Measurements from ENCODE around the gene TMEM74B. TPM values are rescaled to one million over a fixed set of nuclear protein-coding genes. Genes with fewer than 3 reads are reported as not detected.

Gene TMEM74B
- total and polyA plus RNA-seq, 10 of the 15 experiments (the other 5 are each of a cell fraction or from before 2014, with no cell fraction given), result 0.07 TPM; not detected in 9

DNA sequence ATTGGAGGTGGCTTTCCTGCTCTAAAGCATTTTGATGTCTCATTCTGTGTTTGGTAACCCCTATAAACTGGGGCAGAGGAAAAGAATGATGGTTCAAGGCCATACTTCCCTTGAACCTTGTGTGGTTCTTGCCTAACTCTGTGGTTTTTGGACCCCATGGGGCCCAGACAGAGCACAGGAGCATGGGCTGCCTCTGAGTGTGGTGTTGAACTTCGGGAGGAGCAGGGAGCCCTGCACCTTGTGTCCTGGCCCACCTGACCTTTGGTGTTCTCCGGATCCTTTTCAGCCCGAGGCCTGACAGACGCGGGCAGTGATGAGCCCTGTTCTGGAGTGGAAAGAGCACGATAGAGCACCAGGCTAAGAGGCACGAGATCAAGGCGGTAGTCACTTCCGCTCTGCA is 18.8 kb downstream of the TMEM74B start:
- WGBS (ENCODE audit: insufficient coverage, insufficient replicate concordance, low lambda C conversion rate, missing lambda C conversion rate), result 96% methylated on average over 9 of the region's 9 CpGs
- TF ChIP-seq MEF2B (IDR thresholded peaks at IDR 0.05; ENCODE audit: partially characterized antibody, poor library complexity, severe bottlenecking) (no peak), FOS (IDR thresholded peaks at IDR 0.05; ENCODE audit: borderline replicate concordance, extremely low read depth, insufficient read length) (no peak), TCF12 (IDR thresholded peaks at IDR 0.05; ENCODE audit: low read depth, low read length) (no peak), CBX3 (IDR thresholded peaks at IDR 0.05; ENCODE audit: borderline replicate concordance, low read depth) (no peak), RCOR1 (conservative IDR thresholded peaks at IDR 0.05; ENCODE audit: low read depth, low read length) (no peak), RAD21 (IDR thresholded peaks at IDR 0.05; ENCODE audit: insufficient read depth, low read depth, low read length) (no peak), SMAD1 (IDR thresholded peaks at IDR 0.05; ENCODE audit: low read depth, partially characterized antibody) (no peak), CREM (IDR thresholded peaks at IDR 0.05; ENCODE audit: low read depth) (no peak), ETV6 (conservative IDR thresholded peaks at IDR 0.05 in 1 of 2, IDR thresholded peaks at IDR 0.05 in 1 of 2; ENCODE audit: borderline replicate concordance in 1 of 2, low read depth in 1 of 2) (no peak), TARDBP (IDR thresholded peaks at IDR 0.05; ENCODE audit: borderline replicate concordance) (no peak)
- TF ChIP-seq, protein P1, sequence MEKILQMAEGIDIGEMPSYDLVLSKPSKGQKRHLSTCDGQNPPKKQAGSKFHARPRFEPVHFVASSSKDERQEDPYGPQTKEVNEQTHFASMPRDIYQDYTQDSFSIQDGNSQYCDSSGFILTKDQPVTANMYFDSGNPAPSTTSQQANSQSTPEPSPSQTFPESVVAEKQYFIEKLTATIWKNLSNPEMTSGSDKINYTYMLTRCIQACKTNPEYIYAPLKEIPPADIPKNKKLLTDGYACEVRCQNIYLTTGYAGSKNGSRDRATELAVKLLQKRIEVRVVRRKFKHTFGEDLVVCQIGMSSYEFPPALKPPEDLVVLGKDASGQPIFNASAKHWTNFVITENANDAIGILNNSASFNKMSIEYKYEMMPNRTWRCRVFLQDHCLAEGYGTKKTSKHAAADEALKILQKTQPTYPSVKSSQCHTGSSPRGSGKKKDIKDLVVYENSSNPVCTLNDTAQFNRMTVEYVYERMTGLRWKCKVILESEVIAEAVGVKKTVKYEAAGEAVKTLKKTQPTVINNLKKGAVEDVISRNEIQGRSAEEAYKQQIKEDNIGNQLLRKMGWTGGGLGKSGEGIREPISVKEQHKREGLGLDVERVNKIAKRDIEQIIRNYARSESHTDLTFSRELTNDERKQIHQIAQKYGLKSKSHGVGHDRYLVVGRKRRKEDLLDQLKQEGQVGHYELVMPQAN (conservative IDR thresholded peaks at IDR 0.05), result no peak
- TF ChIP-seq, protein P2, sequence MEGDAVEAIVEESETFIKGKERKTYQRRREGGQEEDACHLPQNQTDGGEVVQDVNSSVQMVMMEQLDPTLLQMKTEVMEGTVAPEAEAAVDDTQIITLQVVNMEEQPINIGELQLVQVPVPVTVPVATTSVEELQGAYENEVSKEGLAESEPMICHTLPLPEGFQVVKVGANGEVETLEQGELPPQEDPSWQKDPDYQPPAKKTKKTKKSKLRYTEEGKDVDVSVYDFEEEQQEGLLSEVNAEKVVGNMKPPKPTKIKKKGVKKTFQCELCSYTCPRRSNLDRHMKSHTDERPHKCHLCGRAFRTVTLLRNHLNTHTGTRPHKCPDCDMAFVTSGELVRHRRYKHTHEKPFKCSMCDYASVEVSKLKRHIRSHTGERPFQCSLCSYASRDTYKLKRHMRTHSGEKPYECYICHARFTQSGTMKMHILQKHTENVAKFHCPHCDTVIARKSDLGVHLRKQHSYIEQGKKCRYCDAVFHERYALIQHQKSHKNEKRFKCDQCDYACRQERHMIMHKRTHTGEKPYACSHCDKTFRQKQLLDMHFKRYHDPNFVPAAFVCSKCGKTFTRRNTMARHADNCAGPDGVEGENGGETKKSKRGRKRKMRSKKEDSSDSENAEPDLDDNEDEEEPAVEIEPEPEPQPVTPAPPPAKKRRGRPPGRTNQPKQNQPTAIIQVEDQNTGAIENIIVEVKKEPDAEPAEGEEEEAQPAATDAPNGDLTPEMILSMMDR (IDR thresholded peaks at IDR 0.05 in 2 of 3, conservative IDR thresholded peaks at IDR 0.05 in 1 of 3; ENCODE audit: control insufficient read depth in 2 of 3, extremely low read depth in 1 of 3, insufficient read depth in 1 of 3, low read depth in 3 of 3, low read length in 3 of 3), result no peak
- TF ChIP-seq, protein P3, sequence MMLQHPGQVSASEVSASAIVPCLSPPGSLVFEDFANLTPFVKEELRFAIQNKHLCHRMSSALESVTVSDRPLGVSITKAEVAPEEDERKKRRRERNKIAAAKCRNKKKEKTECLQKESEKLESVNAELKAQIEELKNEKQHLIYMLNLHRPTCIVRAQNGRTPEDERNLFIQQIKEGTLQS (IDR thresholded peaks at IDR 0.05; ENCODE audit: borderline replicate concordance, extremely low read depth, low read depth, low read length), result no peak
- TF ChIP-seq, protein P4, sequence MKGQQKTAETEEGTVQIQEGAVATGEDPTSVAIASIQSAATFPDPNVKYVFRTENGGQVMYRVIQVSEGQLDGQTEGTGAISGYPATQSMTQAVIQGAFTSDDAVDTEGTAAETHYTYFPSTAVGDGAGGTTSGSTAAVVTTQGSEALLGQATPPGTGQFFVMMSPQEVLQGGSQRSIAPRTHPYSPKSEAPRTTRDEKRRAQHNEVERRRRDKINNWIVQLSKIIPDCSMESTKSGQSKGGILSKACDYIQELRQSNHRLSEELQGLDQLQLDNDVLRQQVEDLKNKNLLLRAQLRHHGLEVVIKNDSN (IDR thresholded peaks at IDR 0.05; ENCODE audit: borderline replicate concordance, extremely low read length, insufficient read depth, low read depth, low read length), result no peak
- TF ChIP-seq, protein P5, sequence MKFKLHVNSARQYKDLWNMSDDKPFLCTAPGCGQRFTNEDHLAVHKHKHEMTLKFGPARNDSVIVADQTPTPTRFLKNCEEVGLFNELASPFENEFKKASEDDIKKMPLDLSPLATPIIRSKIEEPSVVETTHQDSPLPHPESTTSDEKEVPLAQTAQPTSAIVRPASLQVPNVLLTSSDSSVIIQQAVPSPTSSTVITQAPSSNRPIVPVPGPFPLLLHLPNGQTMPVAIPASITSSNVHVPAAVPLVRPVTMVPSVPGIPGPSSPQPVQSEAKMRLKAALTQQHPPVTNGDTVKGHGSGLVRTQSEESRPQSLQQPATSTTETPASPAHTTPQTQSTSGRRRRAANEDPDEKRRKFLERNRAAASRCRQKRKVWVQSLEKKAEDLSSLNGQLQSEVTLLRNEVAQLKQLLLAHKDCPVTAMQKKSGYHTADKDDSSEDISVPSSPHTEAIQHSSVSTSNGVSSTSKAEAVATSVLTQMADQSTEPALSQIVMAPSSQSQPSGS (IDR thresholded peaks at IDR 0.05; ENCODE audit: low read length), result no peak
- TF ChIP-seq, protein P6, sequence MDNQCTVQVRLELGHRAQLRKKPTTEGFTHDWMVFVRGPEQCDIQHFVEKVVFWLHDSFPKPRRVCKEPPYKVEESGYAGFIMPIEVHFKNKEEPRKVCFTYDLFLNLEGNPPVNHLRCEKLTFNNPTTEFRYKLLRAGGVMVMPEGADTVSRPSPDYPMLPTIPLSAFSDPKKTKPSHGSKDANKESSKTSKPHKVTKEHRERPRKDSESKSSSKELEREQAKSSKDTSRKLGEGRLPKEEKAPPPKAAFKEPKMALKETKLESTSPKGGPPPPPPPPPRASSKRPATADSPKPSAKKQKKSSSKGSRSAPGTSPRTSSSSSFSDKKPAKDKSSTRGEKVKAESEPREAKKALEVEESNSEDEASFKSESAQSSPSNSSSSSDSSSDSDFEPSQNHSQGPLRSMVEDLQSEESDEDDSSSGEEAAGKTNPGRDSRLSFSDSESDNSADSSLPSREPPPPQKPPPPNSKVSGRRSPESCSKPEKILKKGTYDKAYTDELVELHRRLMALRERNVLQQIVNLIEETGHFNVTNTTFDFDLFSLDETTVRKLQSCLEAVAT (IDR thresholded peaks at IDR 0.05), result no peak

More for the DNA sequence above, 18.8 kb downstream of the TMEM74B start:
- H3K9me3 ChIP-seq (replicated peaks; ENCODE audit: control insufficient read depth, insufficient read depth, low read length), result no peaks in the 10 kb centered on the region
- ChIA-PET RAD21 (ENCODE audit: unreplicated experiment) (no interaction called here), POLR2A (no interaction called here), CTCF (interaction anchor here (0.7 kb wide), 1 partner anchor 13 kb away, joined by 3 read pairs; no protein-coding TSS in a partner anchor), SMC1A (ENCODE audit: uncharacterized antibody, unreplicated experiment) (no interaction called here)
- no peak overlapping the region for H3K4me2 ChIP-seq (ENCODE audit: control insufficient read depth, insufficient read depth)
- no peak for FAIRE-seq
- no peaks in the 10 kb centered on the region for H3K79me2 ChIP-seq (ENCODE audit: control insufficient read depth, insufficient read depth, low read length)
- H3K4me3 ChIP-seq, result no peak overlapping the region
- H3K36me3 ChIP-seq (ENCODE audit: control insufficient read depth in 2 of 2, insufficient read depth in 2 of 2, low read length in 1 of 2), result peaks cover 21 to 57% of the 10 kb centered on the region in 2 experiments
- ATAC-seq, result no peak
- DNase-seq (ENCODE audit: low read depth, low spot score), result no peak
- no peaks in the 10 kb centered on the region for H3K27me3 ChIP-seq (replicated peaks in 1 of 2; ENCODE audit: control insufficient read depth in 2 of 2, insufficient read depth in 2 of 2, low read length in 1 of 2)
- H4K20me1 ChIP-seq (ENCODE audit: control insufficient read depth, insufficient read depth), result no peaks in the 10 kb centered on the region
- H3K9ac ChIP-seq (ENCODE audit: control insufficient read depth, insufficient read depth, low read length), result no peak overlapping the region
- no peak overlapping the region for H3K27ac ChIP-seq (ENCODE audit: control insufficient read depth, insufficient read depth)
- in situ Hi-C loops (cut with MboI) (no loop called here), intact Hi-C loops (cut with micrococcal nuclease; ENCODE audit: unreplicated experiment) (no loop called here)
- H2AFZ ChIP-seq (ENCODE audit: control insufficient read depth, low read depth, low read length), result no peak overlapping the region
- peaks cover 7% of the 10 kb centered on the region; the same call in 1 of the 2 replicates for H3K4me1 ChIP-seq (ENCODE audit: control insufficient read depth, insufficient read depth, low read length)
- no TSS peak for BruUV-seq (replicated peaks)

Measured in GM12878 (cell line).